ENCODE measurements around the gene NLE1.

DNA sequence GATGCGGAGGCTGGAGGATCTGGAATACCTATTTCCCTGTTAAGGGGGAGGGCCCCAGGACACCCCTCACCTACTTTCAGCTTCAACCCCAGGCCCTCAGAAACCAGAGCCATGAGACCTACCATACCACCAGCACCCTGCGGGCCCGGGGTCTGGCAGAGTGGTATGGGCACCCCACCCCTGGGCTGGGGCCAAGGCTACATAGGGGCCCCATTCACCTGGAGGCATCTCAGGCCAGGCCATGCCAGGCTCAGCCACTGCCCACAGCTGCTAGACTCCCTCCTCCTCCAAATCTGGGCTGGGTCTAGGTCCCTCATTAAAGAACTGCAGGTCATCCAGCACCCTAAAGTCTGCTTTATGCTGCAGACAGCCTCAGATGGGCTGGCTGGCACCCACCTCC lies 11.7 kb downstream of the NLE1 start:
- no peak for TF ChIP-seq POLR2AphosphoS5 (IDR thresholded peaks at IDR 0.05)
- TF ChIP-seq, protein P1, sequence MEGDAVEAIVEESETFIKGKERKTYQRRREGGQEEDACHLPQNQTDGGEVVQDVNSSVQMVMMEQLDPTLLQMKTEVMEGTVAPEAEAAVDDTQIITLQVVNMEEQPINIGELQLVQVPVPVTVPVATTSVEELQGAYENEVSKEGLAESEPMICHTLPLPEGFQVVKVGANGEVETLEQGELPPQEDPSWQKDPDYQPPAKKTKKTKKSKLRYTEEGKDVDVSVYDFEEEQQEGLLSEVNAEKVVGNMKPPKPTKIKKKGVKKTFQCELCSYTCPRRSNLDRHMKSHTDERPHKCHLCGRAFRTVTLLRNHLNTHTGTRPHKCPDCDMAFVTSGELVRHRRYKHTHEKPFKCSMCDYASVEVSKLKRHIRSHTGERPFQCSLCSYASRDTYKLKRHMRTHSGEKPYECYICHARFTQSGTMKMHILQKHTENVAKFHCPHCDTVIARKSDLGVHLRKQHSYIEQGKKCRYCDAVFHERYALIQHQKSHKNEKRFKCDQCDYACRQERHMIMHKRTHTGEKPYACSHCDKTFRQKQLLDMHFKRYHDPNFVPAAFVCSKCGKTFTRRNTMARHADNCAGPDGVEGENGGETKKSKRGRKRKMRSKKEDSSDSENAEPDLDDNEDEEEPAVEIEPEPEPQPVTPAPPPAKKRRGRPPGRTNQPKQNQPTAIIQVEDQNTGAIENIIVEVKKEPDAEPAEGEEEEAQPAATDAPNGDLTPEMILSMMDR (IDR thresholded peaks at IDR 0.05): no peak
